Mesodermal cell (in vitro differentiated cells): ENCODE results near the gene CSK.

Experiments
- H3K27ac ChIP-seq: 2 replicates; pipeline ENCODE4 v1.7.0; 2013; ENCODE audit warnings: mild to moderate bottlenecking, low read depth, low read length, moderate library complexity; ENCODE audit not compliant: severe bottlenecking
- H3K36me3 ChIP-seq: 2 replicates; pipeline ENCODE4 v1.7.1; 2013; ENCODE audit warnings: mild to moderate bottlenecking, low read length, moderate library complexity; ENCODE audit not compliant: control insufficient read depth, insufficient read depth
- H3K4me1 ChIP-seq: one replicate; pipeline ENCODE4 v1.7.1; 2013; ENCODE audit warnings: mild to moderate bottlenecking, low read length; ENCODE audit not compliant: insufficient read depth, control insufficient read depth, poor library complexity, severe bottlenecking
- H3K4me3 ChIP-seq: 2 replicates; pipeline ENCODE4 v1.7.0; 2013; ENCODE audit warnings: low read length, control low read depth, mild to moderate bottlenecking; ENCODE audit not compliant: insufficient read depth, poor library complexity, severe bottlenecking; ENCODE audit errors: extremely low read depth
- H3K9me3 ChIP-seq: 2 replicates; pipeline ENCODE4 v1.7.1; 2013; ENCODE audit warnings: mild to moderate bottlenecking, low read length, moderate library complexity; ENCODE audit not compliant: control insufficient read depth
- WGBS, 2 experiments: methylation state at CpG; one replicate each; pipeline ENCODE4 v1.1.5; 2013; ENCODE audit warnings: missing lambda C conversion rate in 2 of 2; ENCODE audit not compliant: insufficient coverage in 2 of 2; 5-methylcytosine and 5-hydroxymethylcytosine counted together

The CSK gene

GRCh38 chr15:74838746-74839525, 57.1 kb downstream of the CSK start:
- Histone ChIP-seq H3K4me1 (peaks cover 9% of the 10 kb centered on the region), H3K27ac (no peak overlapping the region), H3K4me3 (no peak overlapping the region), H3K9me3 (no peaks in the 10 kb centered on the region), H3K36me3 (peaks cover 17% of the 10 kb centered on the region)
- 92% methylated on average over 8 to 11 of the region's 11 CpGs for WGBS, 2 experiments

GRCh38 chr15:74839526-74840395, 57.9 kb downstream of the CSK start:
- Histone ChIP-seq H3K4me3 (no peak overlapping the region), H3K4me1 (peaks cover 9% of the 10 kb centered on the region), H3K27ac (no peak overlapping the region), H3K36me3 (peaks cover 21% of the 10 kb centered on the region), H3K9me3 (no peaks in the 10 kb centered on the region)
- 84 to 90% methylated on average over 20 to 29 of the region's 31 CpGs for WGBS, 2 experiments

GRCh38 chr15:74840851-74841775, 59.2 kb downstream of the CSK start:
- Histone ChIP-seq H3K27ac (no peak overlapping the region), H3K4me3 (no peak overlapping the region), H3K9me3 (no peaks in the 10 kb centered on the region), H3K4me1 (peaks cover 9% of the 10 kb centered on the region), H3K36me3 (peaks cover 25% of the 10 kb centered on the region)
- 94 to 97% methylated on average over 3 to 9 of the region's 9 CpGs for WGBS, 2 experiments

GRCh38 chr15:74841891-74842373, 60.1 kb downstream of the CSK start:
- WGBS, 2 experiments = 88 to 91% methylated on average over 11 to 13 of the region's 14 CpGs
- Histone ChIP-seq H3K9me3 (no peaks in the 10 kb centered on the region), H3K4me3 (peak overlapping the region; percentile 81), H3K4me1 (peaks cover 9% of the 10 kb centered on the region), H3K27ac (no peak overlapping the region), H3K36me3 (peaks cover 28% of the 10 kb centered on the region)

GRCh38 chr15:74842581-74843444, 60.9 kb downstream of the CSK start, which contains the start of gene ULK3:
Gene ULK3, minus strand, starts transcription at chr15:74843156. Its CDS starts 51 bp downstream, at chr15:74843105.
- Histone ChIP-seq H3K36me3 (peaks cover 36% of the 10 kb centered on the region), H3K27ac (peak within 1 kb of the TSS; percentile 85), H3K9me3 (no peaks in the 10 kb centered on the region), H3K4me1 (peaks cover 9% of the 10 kb centered on the region), H3K4me3 (peak within 1 kb of the TSS; percentile 81)
- 1% methylated on average over 71 to 74 of the region's 84 CpGs for WGBS, 2 experiments

GRCh38 chr15:74843445-74843828, 61.6 kb downstream of the CSK start:
- Histone ChIP-seq H3K4me1 (peaks cover 9% of the 10 kb centered on the region), H3K9me3 (no peaks in the 10 kb centered on the region), H3K4me3 (peak overlapping the region; percentile 81), H3K27ac (peak overlapping the region; percentile 85), H3K36me3 (peaks cover 38% of the 10 kb centered on the region)
- 16 to 29% methylated on average over 13 to 16 of the region's 18 CpGs for WGBS, 2 experiments

GRCh38 chr15:74843891-74844299, 62.0 kb downstream of the CSK start:
- no peak overlapping the region for H3K27ac ChIP-seq
- peaks cover 38% of the 10 kb centered on the region for H3K36me3 ChIP-seq
- 97% methylated on average over 5 of the region's 12 CpGs; no CpG with 5 or more reads in 1 of the 2 experiments for WGBS, 2 experiments
- H3K4me1 ChIP-seq = peaks cover 9% of the 10 kb centered on the region
- H3K9me3 ChIP-seq = no peaks in the 10 kb centered on the region
- peak overlapping the region; percentile 81 for H3K4me3 ChIP-seq

GRCh38 chr15:74844319-74845207, 62.7 kb downstream of the CSK start:
- Histone ChIP-seq H3K9me3 (no peaks in the 10 kb centered on the region), H3K27ac (peak overlapping the region; percentile 10), H3K36me3 (peaks cover 40% of the 10 kb centered on the region), H3K4me1 (peaks cover 9% of the 10 kb centered on the region), H3K4me3 (no peak overlapping the region)
- 92 to 94% methylated on average over 5 to 6 of the region's 12 CpGs for WGBS, 2 experiments

- Histone ChIP-seq H3K36me3 (peaks cover 43% of the 10 kb centered on the region), H3K27ac (no peak overlapping the region), H3K4me1 (peaks cover 9% of the 10 kb centered on the region), H3K9me3 (no peaks in the 10 kb centered on the region), H3K4me3 (no peak overlapping the region)
- 93 to 97% methylated on average over 4 to 5 of the region's 5 CpGs for WGBS, 2 experiments
Observed at GRCh38 chr15:74845208-74845568, 63.3 kb downstream of the CSK start.
